DMS114 treated with DMSO at 0.1 percent for 48 hours (cell line): ENCODE results near the gene NEDD4L.

Experiments used
- DNase-seq: peaks from one replicate; lab custom pipeline; 2025; ENCODE audit not compliant: unreplicated experiment; lab: John Stamatoyannopoulos, UW

Gene NEDD4L

GRCh38 chr18:58308463-58308862 is 264.4 kb downstream of the NEDD4L start:
- DNase-seq, result no peak

- DNase-seq, result no peak
Observed at GRCh38 chr18:58309099-58309498, 265.1 kb downstream of the NEDD4L start.

GRCh38 chr18:58309610-58310239 is 265.7 kb downstream of the NEDD4L start:
- no peak for DNase-seq

GRCh38 chr18:58310517-58310916 is 266.5 kb downstream of the NEDD4L start:
- DNase-seq, result no peak

- no peak for DNase-seq
Observed at GRCh38 chr18:58311390-58311789, 267.4 kb downstream of the NEDD4L start.

GRCh38 chr18:58313491-58314032 is 269.5 kb downstream of the NEDD4L start:
- DNase-seq, result no peak

GRCh38 chr18:58314284-58314683 is 270.3 kb downstream of the NEDD4L start:
- DNase-seq, result no peak

GRCh38 chr18:58315041-58315440 is 271.0 kb downstream of the NEDD4L start:
- DNase-seq, result no peak

- no peak for DNase-seq
Observed at GRCh38 chr18:58315739-58316215, 271.8 kb downstream of the NEDD4L start.

- DNase-seq, result no peak
Observed at GRCh38 chr18:58316396-58317342, 272.6 kb downstream of the NEDD4L start.

- no peak for DNase-seq
Observed at GRCh38 chr18:58319719-58320118, 275.7 kb downstream of the NEDD4L start.

GRCh38 chr18:58320907-58321561 is 277.0 kb downstream of the NEDD4L start:
- DNase-seq, result no peak

- DNase-seq, result peak; percentile 16
Observed at GRCh38 chr18:58321986-58322385, 278.0 kb downstream of the NEDD4L start.

- DNase-seq, result no peak
Observed at GRCh38 chr18:58322464-58322863, 278.4 kb downstream of the NEDD4L start.

GRCh38 chr18:58323866-58324762 is 280.1 kb downstream of the NEDD4L start:
- DNase-seq, result no peak

GRCh38 chr18:58324824-58325480 is 280.9 kb downstream of the NEDD4L start:
- no peak for DNase-seq

GRCh38 chr18:58325494-58325893 is 281.5 kb downstream of the NEDD4L start:
- DNase-seq, result no peak

- no peak for DNase-seq
Observed at GRCh38 chr18:58334061-58334460, 290.0 kb downstream of the NEDD4L start.

- no peak for DNase-seq
Observed at GRCh38 chr18:58335223-58335622, 291.2 kb downstream of the NEDD4L start.

GRCh38 chr18:58335821-58336220 is 291.8 kb downstream of the NEDD4L start:
- no peak for DNase-seq
